NB4 (cell line): ENCODE measurements around the gene WIF1.

Experiments
- DNase-seq: peaks from one replicate; pipeline ENCODE4 v3.0.0; 2010; ENCODE audit warnings: low read depth
- H3K4me3 ChIP-seq: one replicate; pipeline ENCODE4 v1.5.1; 2011; ENCODE audit warnings: mild to moderate bottlenecking, low read depth, low read length, moderate library complexity
- MYC ChIP-seq: IDR thresholded peaks from 2 replicates; pipeline ENCODE4 v1.6.1; 2011; ENCODE audit warnings: low read depth, low read length
- POLR2A ChIP-seq: IDR thresholded peaks from 2 replicates; pipeline ENCODE4 v1.6.1; 2011; ENCODE audit warnings: mild to moderate bottlenecking; ENCODE audit not compliant: insufficient read length; ENCODE audit errors: extremely low read depth
- TF ChIP-seq, protein P1 (sequence below): IDR thresholded peaks from one replicate; pipeline ENCODE4 v1.5.1; 2012; ENCODE audit warnings: low read depth, low read length
- TF ChIP-seq, protein P2 (sequence below): IDR thresholded peaks from 2 replicates; pipeline ENCODE4 v1.6.1; 2011; ENCODE audit warnings: low read depth, low read length

Gene WIF1

DNA sequence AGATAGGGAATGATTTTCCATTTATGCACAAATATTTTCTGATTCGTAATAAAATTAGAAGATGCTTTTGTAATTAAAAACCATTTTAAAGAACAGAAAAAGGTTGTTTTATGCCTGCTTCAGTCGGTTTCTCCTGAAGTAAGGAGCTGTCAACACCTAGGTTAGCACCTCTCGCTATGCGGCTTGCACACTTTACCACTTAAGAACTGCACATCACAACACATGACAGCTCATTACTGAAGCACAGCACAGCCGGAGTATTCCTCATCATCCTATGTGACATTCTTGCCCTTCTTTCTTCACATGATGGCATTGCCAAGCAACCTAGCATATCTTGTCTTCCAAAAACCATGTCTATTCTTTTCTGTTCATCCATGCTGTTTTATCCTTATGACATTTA, 5.4 kb upstream of the WIF1 start:
- H3K4me3 ChIP-seq, result no peak overlapping the region
- DNase-seq, result no peak
- TF ChIP-seq, protein P1, sequence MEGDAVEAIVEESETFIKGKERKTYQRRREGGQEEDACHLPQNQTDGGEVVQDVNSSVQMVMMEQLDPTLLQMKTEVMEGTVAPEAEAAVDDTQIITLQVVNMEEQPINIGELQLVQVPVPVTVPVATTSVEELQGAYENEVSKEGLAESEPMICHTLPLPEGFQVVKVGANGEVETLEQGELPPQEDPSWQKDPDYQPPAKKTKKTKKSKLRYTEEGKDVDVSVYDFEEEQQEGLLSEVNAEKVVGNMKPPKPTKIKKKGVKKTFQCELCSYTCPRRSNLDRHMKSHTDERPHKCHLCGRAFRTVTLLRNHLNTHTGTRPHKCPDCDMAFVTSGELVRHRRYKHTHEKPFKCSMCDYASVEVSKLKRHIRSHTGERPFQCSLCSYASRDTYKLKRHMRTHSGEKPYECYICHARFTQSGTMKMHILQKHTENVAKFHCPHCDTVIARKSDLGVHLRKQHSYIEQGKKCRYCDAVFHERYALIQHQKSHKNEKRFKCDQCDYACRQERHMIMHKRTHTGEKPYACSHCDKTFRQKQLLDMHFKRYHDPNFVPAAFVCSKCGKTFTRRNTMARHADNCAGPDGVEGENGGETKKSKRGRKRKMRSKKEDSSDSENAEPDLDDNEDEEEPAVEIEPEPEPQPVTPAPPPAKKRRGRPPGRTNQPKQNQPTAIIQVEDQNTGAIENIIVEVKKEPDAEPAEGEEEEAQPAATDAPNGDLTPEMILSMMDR, result no peak
- TF ChIP-seq POLR2A (no peak), MYC (no peak)
- TF ChIP-seq, protein P2, sequence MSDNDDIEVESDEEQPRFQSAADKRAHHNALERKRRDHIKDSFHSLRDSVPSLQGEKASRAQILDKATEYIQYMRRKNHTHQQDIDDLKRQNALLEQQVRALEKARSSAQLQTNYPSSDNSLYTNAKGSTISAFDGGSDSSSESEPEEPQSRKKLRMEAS, result no peak

DNA sequence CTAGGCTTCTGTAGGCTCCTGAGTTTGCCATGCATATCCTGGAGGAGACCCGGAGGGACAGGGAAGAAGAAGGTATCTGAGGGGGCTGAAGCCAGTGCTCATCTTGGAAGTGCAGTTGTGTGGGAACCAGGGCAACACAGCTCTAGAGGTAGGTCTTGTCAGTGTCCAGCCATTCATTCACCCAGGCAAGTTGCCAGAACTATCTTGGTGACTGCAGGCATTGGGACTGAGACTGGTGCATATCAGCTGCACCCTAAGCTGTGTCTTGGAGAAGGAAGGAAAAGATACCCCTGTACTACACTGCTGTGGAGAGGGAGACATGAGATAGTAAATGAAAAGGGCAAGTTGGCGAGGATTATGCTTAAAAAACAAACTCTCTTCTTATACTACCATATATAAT, 4.9 kb upstream of the WIF1 start:
- DNase-seq, result no peak
- TF ChIP-seq, protein P2, result no peak
- TF ChIP-seq, protein P1, result no peak
- TF ChIP-seq POLR2A, result no peak
- no peak for TF ChIP-seq MYC
- H3K4me3 ChIP-seq, result no peak overlapping the region

DNA sequence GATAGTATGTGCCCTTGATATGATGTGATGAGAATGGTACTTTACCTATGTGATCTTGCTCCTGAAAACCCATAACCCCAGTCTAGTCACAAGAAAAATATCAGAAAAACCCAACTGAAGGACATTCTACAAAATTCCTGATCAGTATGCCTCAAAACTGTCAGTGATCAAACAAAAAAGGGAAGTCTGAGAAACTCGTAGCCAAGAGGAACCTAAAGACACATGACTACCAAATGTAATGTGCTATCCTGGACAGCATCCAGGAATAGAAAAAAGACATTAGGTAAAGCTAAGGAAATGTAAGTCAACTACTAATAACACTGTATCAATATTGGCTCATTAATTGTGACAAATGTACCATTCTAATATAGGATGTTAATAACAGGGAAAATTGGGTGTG, 4.1 kb upstream of the WIF1 start:
- peak; percentile 10 for DNase-seq
- TF ChIP-seq, protein P1, result no peak
- TF ChIP-seq MYC, result no peak
- TF ChIP-seq, protein P2, result no peak
- TF ChIP-seq POLR2A, result no peak
- H3K4me3 ChIP-seq, result no peak overlapping the region

DNA sequence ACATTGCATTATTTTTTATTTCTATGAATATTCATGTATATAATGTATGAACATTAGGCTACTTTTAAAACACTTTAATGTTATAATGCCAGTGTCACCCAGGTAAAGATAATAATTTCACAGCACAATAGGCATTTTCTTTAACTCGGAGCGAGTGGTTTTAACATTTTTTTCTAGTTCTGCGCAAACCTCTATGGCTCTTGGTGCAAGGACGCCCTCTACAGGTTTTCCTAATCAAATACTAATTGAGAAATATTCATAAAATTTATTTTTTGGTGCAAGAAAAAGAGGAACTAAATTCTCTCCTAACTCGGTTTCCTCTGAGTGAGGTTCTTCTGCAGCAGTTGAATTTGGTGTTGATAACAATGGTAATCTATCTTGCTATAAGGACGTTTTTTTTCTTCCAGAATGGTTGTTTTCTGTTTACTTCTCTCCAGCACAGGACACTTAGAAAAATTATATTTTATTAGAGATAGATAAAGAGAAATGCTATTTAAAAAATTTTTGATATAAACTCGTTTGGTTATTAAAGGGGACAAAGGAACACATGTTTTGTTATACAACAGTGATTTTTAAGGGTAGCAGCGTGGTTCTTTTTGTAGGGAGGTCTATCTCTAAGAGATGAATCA, 2.4 kb upstream of the WIF1 start:
- H3K4me3 ChIP-seq, result no peak overlapping the region
- TF ChIP-seq, protein P2, result no peak
- no peak for TF ChIP-seq MYC
- TF ChIP-seq POLR2A, result no peak
- TF ChIP-seq, protein P1, result peak; percentile 57
- DNase-seq, result peak; percentile 79

DNA sequence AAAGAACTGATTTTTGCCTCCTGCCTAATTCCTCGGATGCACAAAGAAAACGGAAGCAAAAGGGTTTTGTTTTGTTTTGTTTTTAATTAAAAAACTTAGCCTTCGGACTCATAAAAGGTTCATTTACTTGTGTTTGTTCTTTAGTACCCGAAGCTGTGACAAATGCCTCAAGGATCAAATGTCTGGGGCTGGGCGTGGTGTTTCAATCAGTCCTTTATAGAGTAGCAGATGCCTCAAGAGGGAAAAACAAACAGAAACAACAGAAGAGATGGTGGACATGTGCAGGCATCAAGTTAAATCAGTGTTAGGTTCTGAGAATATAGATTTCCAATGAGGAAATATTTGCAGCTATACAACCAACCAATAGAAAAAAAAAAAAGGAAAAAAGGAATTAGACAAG, 1.6 kb upstream of the WIF1 start:
- H3K4me3 ChIP-seq, result no peak overlapping the region
- DNase-seq, result no peak
- TF ChIP-seq POLR2A (no peak), MYC (no peak)
- TF ChIP-seq, protein P1, result no peak
- TF ChIP-seq, protein P2, result no peak
